Thoracic aorta (tissue), 2 donors: ENCODE results near the gene PBLD. TPM values are rescaled to one million over a fixed set of nuclear protein-coding genes. Genes with fewer than 3 reads are reported as not detected.
"Not testable (repeated sequence)": the region's sequence is repeated elsewhere in the genome, so short reads cannot be mapped to it uniquely, and the experiment has no call there.

Experiments
- ATAC-seq: fragments of 150-250 bp; one replicate; pipeline ENCODE4 v1.8.0; 2017; ENCODE audit warnings: low read depth; ENCODE audit not compliant: insufficient number of reproducible peaks, low FRiP score
- DNase-seq: peaks from one replicate; pipeline ENCODE4 v3.0.0-alpha.2; 2020; ENCODE audit warnings: low spot score
- H3K27ac ChIP-seq, 2 donors: fragments of 200-600 bp; sonication (generic); 1 replicate in 1 of 2; 2 replicates in 1 of 2; pipeline ENCODE4 v1.5.1; 2016; ENCODE audit warnings: mild to moderate bottlenecking in 2 of 2, moderate library complexity in 2 of 2
- H3K27me3 ChIP-seq: fragments of 200-600 bp; sonication (generic); replicated peaks from 2 replicates; pipeline ENCODE4 v1.6.0; 2016; ENCODE audit warnings: mild to moderate bottlenecking; ENCODE audit not compliant: insufficient read depth
- H3K36me3 ChIP-seq: fragments of 200-600 bp; sonication (generic); one replicate; pipeline ENCODE4 v1.5.1; 2016
- H3K4me1 ChIP-seq, 2 donors: fragments of 200-600 bp; sonication (generic); 1 replicate in 1 of 2; 2 replicates in 1 of 2; pipeline versions ENCODE4 v1.5.1 to v1.6.0; 2016; ENCODE audit warnings: low read depth in 2 of 2, mild to moderate bottlenecking in 1 of 2; ENCODE audit not compliant: control insufficient read depth in 1 of 2
- H3K4me3 ChIP-seq: fragments of 200-600 bp; sonication (generic); 2 replicates; pipeline ENCODE4 v1.5.1; 2016; ENCODE audit warnings: mild to moderate bottlenecking
- H3K9me3 ChIP-seq: fragments of 200-600 bp; sonication (generic); 2 replicates; pipeline ENCODE4 v1.5.1; 2016
- CTCF ChIP-seq: fragments of 200-600 bp; sonication (generic); IDR thresholded peaks from one replicate; pipeline ENCODE4 v1.5.1; 2019; ENCODE audit warnings: antibody characterized with exemption
- total RNA-seq, 2 donors: library from RNA; depleted of rRNA; stranded (reverse); fragments of >200 nt; gene quantifications; one replicate each; pipeline versions ENCODE4 v1.1.0 to v1.2.3, GENCODE V29; 2016

The PBLD gene
- total RNA-seq, 2 donors from 2014 or later: 8.0 to 9.5 TPM

GRCh38 chr10:68330852-68331454 lies 1.8 kb downstream of the PBLD start:
- H3K9me3 ChIP-seq: no peaks in the 10 kb centered on the region
- peak overlapping the region; percentile 79 for H3K4me3 ChIP-seq
- peaks cover 14 to 32% of the 10 kb centered on the region in 2 donors for H3K4me1 ChIP-seq
- no peak for TF ChIP-seq CTCF
- H3K36me3 ChIP-seq: no peaks in the 10 kb centered on the region
- H3K27ac ChIP-seq: peak overlapping the region; percentile 99 to 100
- peak; percentile 2 for ATAC-seq
- H3K27me3 ChIP-seq: no peaks in the 10 kb centered on the region
- DNase-seq: no peak

GRCh38 chr10:68329506-68329861 lies 3.2 kb downstream of the PBLD start:
- no peaks in the 10 kb centered on the region for H3K9me3 ChIP-seq
- H3K4me3 ChIP-seq: no peak overlapping the region
- peaks cover 6 to 25% of the 10 kb centered on the region in 2 donors for H3K4me1 ChIP-seq
- no peaks in the 10 kb centered on the region for H3K36me3 ChIP-seq
- no peak for ATAC-seq
- TF ChIP-seq CTCF: no peak
- no peaks in the 10 kb centered on the region for H3K27me3 ChIP-seq
- DNase-seq: no peak
- H3K27ac ChIP-seq: peak overlapping the region; percentile 37 to 99

DNA sequence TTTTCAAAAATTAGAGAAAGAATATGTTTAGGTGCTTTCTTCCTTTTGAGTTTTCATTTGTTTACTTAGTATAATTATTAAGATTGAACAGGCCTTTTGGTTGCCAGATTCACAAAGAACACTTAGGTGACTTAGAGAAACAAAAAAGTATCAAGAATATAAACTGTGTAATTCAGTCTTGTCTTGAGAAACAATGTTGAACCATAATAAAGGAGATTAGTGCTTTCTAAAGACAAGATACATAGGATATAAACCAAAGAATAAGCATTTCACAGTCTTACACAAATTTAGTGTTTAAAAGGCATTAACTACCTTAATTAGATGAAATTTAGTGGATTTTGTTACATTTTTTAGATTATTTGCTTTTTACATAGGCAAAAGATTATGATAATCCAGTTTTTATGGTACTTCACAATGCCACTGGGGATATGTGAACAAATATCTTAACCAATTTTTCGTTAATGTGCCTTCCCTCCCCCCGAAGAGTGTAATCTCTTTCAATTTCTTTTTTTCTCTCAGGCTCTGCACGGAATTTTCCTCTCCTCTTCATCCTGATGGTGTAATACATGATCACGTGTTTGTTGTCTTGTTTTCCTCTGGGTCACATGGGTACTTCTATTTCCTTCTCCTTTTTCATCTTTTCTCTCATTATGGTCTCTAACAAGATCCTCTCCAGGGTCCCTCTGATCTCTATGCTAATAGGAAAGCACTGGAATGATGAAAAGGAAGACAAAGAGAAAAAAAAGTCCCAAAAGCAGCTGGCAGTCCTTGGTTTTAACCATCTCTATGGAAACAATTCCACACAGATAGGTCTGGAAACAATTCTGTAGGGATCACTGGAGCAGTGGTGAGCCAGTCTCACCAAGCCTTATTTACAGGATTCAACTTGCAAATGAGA lies 4.6 kb downstream of the PBLD start:
- Histone ChIP-seq H3K4me1 (peaks cover 0 to 25% of the 10 kb centered on the region in 2 donors), H3K27ac (peak overlapping the region; percentile 37 to 99), H3K9me3 (no peaks in the 10 kb centered on the region), H3K4me3 (peak overlapping the region; percentile 48), H3K27me3 (no peaks in the 10 kb centered on the region), H3K36me3 (no peaks in the 10 kb centered on the region)
- TF ChIP-seq CTCF: no peak
- ATAC-seq (no peak), DNase-seq (no peak)

DNA sequence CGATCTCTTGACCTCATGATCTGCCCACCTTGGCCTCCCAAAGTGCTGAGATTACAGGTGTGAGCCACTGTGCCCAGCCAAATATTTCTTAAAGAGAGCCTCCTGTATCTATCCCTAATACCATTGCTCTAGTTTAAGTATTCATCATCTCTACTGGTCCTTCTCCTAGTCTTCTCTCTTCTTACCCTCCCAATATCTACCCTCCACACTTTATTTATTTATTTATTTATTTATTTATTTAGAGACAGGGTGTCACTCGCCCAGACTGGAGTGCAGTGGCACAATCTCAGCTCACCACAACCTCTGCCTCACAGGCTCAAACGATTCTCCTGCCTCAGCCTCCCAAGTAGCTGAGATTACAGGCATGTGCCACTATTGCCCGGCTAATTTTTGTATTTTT lies 8.3 kb downstream of the PBLD start:
- H3K4me1 ChIP-seq: peaks cover 0 to 16% of the 10 kb centered on the region in 2 donors
- H3K27ac ChIP-seq, H3K9me3 ChIP-seq, H3K36me3 ChIP-seq, H3K4me3 ChIP-seq, DNase-seq, H3K27me3 ChIP-seq, ATAC-seq: not testable (repeated sequence)

DNA sequence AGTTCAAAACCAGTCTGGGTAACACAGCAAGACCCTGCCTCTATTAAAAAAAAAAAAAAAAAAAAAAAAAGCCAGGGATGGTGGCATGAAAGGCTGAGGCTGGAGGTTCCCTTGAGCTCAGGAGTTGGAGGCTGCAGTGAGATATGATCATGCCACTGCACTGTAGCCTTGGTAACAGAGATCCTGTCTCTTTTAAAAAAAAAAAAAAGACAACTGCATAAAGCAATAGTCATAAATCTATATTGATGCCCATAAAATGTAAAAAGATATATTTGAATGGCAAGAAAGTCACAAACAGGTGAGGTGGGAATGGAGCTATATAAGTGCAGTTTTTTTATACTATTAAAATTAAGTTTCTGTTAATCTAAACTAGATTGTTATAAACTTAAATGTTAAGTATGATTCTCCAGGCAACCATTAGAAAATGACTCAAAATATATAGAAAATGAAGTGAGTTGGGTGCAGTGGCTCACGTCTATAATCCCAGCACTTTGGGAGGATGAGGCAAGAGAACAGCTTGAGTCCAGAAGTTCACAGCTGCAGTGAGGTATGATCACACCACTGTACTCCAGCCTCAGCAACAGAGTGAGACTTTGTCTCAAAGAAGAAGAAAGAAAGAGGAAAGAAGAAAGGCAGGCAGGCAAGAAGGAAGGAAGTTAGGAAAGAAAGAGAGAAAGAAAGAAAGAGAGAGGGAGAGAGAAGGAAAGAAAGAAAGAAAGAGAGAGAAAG lies 14.2 kb downstream of the PBLD start:
- H3K9me3 ChIP-seq: peaks cover 5% of the 10 kb centered on the region
- H3K4me1 ChIP-seq: no peaks in the 10 kb centered on the region
- no peak overlapping the region for H3K27ac ChIP-seq
- H3K36me3 ChIP-seq: no peaks in the 10 kb centered on the region
- ATAC-seq: no peak
- H3K27me3 ChIP-seq: no peaks in the 10 kb centered on the region
- no peak for TF ChIP-seq CTCF
- no peak for DNase-seq
- no peak overlapping the region for H3K4me3 ChIP-seq
